Measurements from ENCODE around the gene MEF2C.

Gene MEF2C

GRCh38 chr5:88708682-88709398, 174.1 kb downstream of the MEF2C start:
- no peak for DNase-seq

DNA sequence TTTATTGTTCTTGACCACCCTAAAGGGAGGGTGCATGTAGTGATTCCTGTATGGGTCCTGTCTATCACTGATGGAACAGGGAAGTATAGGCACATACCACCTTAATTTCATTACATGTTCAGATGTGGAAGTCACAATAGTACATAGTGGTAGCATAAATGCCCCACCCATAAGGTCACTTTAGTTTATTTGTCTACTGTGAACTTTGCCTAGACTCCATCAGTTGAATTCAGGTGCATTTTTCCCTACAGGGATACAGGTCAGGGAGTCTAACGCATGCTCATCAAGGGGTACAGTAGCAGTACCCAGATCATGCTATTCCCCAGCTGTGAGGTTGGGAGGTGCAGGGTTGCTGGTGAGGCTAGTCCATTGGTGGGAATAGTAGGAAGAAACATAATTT, 175.0 kb downstream of the MEF2C start:
- no peak for DNase-seq

GRCh38 chr5:88707216-88707965, 175.6 kb downstream of the MEF2C start:
- no peak for DNase-seq

DNA sequence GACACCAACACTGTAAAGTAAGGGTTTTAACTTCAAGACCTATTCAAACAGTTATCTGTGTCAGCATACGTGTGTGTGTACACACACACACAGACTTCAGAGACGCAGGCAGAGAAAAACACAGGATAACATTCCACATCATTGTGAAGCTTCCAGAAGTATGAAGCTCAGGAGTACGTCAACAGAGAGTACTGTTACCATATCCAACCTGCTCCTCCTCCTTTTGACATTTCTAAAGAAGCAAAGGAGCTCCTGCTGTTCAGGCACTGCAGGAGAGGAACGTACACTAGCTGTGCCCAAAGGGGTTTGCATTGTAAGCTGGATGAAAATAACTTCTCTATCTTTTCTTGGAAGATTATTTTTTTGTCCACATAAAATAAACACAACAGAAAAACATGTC, 180.7 kb downstream of the MEF2C start:
- DNase-seq = no peak

- DNase-seq = no peak
These were observed 182.9 kb downstream of the MEF2C start for GRCh38 chr5:88700121-88700520.

DNA sequence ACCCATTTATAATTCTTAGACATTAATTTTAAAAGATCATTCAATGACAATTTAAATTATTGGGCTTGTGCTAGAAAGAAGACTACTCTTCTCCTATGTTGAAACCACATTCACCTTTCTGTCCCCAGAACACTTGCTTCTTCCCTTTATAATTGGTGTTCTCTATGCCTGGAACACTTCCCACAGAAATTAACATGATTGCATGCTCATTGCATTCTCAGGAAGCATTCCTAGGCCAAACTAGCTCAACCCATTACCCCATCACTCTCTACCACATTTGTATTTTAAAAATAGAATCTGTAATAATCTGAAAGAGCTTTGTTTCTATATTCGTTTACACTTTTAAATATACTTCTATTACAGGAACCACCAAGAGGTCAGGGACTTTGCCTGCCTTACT, 184.7 kb downstream of the MEF2C start:
- DNase-seq = no peak

- no peak for DNase-seq
These were observed 186.5 kb downstream of the MEF2C start for GRCh38 chr5:88696466-88696865.

DNA sequence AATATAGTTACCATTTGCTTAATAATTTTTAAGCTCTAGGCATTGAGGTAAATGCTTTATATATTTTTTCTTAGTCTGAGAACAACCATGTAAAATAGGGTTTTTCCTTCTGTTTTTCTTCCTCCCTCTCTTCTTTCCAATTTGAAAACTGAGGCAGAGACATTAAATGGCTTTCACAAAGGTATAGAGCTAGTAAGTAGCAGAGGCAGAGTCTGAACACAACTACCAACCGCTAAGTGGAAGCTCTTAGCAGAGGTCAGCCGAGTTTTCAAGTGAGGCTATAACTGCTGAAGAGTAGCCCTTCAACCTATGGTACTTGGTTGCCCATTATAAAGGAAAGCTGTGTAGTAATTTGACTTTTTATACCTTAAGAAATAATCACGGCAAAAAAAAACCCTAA, 187.1 kb downstream of the MEF2C start:
- no peak for DNase-seq

DNA sequence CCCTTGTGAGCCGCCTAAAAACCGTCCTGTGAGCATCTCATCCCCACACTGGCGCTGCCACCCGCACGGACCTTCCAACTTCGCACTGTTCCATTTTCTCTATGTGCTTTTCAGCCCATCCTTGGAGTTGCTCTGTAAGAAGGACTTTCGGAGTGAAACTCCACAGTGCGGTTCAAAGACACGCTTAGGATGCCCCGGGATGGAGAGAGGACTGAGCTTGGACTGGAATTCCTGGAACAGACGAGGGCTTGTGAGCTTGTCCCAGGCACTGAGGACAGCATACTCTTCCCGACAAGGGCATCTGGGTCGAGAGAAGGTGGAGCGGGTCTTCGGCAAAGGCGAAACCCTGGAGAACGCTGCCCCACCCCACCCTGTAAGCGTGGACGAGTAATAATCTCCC, 187.8 kb downstream of the MEF2C start:
- no peak for DNase-seq

- DNase-seq = no peak
These were observed 188.8 kb downstream of the MEF2C start for GRCh38 chr5:88694023-88694679.

- DNase-seq = no peak
These were observed 189.7 kb downstream of the MEF2C start for GRCh38 chr5:88693071-88693932.

DNA sequence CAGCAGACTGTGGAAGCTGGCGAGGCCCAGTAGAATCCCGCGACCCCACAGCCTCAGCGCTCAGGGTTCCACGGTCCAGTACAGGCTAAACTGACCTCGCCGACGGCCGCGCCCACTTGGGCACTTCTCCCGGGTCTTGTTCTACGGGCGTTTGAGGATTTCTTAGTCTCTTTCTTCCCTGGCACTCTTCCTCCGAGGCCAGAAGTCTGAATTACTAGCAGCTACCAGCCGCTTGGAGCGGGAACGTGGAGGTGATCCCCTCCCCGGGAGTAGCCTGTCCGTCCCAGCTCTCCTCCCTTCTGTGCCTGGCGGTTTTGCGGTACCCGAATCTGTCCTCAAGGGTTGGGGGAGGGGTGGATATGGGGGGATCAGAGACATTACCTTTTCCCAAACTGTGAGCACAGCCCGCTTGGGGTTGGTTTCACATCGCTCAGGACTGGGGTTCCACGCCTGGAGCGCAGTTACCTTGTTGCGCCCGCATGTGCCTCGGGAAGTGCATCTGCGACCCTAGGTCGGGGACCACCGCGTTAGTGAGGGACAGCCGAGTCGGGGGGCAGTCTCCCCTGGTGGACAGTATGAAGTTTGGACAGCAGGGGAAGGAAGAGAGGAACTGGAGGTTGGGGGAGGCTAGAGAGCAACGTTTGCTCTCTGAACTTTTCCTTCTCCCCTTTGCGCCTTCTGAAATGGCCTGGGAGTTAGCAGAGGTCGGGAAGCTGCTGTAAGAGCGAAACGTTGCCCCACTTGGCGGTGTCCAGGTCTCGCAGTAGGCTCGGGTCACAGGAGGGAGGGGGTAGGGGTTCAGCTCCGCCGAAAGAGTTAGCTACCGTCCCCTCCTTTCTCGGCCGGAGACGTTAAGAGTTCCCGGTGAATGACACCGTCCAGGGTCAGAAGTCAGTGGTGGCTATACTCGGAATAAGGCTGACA, 190.8 kb downstream of the MEF2C start:
- DNase-seq = no peak

DNA sequence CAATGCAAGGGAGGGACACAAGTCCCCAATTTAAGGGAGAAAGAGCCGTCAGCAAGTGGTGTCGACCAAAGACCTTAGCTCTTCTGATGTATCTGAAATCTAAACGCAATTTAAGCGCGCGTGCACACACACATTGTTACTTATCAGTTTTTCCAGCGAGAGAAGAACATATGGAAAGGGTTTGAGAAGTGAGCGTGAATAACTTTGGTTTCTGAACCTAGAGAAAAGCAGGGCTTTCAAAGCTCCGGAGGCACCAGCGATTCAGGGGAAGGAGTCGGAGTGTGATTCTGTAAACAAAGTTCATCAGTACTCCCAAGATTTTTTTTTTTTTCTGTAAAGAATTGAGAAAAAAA, 191.8 kb downstream of the MEF2C start:
- DNase-seq = no peak

- DNase-seq = peak; percentile 26
These were observed 192.4 kb downstream of the MEF2C start for GRCh38 chr5:88690409-88691229.

DNA sequence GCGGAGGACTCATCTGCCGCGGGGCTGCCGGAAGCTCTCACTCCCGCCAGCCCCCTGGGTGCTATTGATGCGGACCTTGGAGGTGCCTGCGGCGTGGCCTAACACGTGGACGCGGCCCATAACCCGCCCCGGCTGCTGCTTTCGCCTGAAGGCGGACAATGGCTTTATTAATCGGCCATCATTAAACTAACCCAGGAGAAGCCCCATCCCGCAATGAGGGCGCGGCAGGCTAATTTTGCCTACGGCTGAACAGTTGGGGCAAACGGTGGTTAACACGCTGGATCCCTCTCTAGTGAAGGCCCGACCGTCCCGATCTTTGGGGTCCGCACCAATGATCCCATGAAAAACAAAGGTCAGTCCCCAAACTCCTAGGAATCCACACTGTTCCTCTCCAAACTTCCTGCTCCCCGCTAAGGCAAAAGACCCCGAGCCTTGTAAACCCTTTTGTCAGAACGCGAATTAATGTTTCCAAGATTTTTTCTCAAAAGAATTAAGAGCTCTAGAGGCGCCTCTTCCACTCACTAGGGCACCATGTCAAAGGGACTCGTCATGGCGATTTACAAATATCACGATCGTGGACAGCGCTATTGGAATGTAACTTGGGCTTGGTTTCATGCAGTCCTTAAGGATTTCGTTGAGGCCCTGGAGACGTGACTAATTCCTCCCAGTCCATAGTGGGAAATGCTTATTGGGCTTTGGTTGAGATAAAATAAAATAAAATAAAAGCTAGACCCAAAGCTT, 193.1 kb downstream of the MEF2C start:
- DNase-seq = no peak

- no peak for DNase-seq
These were observed 193.9 kb downstream of the MEF2C start for GRCh38 chr5:88688984-88689667.

DNA sequence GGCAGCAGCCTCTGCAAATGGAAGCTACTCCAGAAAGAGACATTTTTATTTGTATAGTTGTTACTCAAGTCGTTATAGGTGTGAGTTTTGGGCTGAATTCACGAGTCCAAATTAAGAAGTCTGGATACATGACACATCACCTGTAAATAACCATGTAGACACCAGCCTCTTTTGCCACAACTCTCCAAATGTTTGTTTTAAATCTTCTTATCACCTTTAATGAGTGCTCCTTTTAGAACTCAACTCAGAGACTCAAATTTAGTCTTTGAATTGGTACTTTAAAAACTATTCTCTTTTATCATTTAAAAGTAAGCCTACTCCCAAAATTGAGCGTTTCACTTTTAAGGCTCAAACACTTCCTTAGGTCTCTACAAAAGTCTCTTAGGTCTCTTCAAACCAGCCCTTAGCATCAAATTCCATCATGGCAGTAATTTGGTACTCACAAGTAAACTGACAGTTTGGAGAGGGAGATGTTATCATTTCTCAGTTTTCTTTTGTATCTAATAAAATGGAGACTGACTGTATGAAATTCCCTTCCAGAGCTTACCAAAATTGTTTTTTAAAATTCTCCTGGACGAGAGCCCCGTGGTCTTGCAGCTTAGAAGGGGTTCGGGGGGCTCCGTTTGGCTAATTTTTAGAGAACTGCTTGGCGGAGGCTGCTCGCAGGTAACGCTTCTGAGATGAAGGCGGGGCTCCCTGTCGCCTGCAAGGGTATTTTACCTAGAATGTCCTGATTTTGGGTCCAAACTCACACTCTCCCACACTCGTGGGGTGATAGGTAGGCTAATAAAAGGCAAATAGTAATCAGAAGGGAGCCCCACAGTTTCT, 194.6 kb downstream of the MEF2C start:
- DNase-seq = no peak

DNA sequence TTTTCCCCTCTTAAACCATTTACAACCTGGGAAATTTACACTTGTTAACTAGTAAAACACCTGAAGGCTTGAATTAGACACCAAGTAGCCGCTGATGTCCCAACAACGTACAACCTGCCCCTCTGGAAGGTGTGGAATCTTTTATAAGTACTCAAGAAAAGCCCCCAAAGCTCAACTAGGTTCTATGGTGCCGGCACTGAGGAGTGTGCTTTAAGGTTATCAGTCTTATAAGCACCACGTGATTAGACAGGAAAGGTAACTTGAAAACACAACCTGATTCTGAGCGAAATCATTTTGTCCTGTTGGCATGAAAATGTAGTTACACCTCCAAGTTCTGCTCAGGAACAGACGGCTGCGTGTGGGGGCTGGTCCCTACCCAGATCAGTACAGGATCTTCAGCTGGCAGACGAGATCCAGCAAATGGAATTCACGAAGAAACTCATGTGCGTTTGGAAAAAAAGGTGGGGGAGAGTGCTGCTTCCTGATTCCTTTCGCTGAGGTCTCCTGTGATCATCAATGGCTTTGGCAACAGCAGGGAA, 195.5 kb downstream of the MEF2C start:
- DNase-seq = no peak

DNA sequence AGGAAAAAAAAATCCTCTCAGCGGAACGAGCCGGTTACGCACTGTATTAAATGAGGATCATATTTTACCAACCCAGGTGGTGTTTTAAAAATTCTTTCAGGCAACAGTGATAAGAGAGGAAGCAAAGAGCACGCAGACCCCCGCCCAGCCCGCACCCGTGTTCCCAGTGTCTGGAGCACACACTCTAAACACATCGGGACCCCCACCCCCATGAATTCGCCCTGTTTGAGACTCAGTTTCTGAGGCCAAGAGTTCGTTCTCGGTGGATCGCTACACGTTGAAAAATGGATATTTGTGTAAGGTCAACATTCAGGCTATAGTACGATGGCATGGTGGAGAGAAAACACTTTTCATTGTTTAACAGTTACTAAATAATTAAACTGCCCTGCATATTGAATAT, 196.3 kb downstream of the MEF2C start:
- DNase-seq = no peak

All from NCI-H1092 treated with DMSO at 0.1 percent for 48 hours (cell line).